Neural cell (in vitro differentiated cells): ENCODE data around the gene CD48.

Source experiments
- CTCF ChIP-seq: fragments of 450-650 bp; IDR thresholded peaks from 2 replicates; pipeline ENCODE4 v1.5.1; 2014; ENCODE audit warnings: antibody characterized with exemption, mild to moderate bottlenecking, moderate library complexity; ENCODE audit not compliant: poor library complexity, severe bottlenecking
- EP300 ChIP-seq: fragments of 450-650 bp; conservative IDR thresholded peaks from 2 replicates; pipeline ENCODE4 v1.6.1; 2014; ENCODE audit warnings: antibody characterized with exemption, mild to moderate bottlenecking, moderate library complexity; ENCODE audit not compliant: poor library complexity, severe bottlenecking
- EZH2 ChIP-seq: fragments of 200-600, 300-800 bp; shearing (Covaris generic), sonication (generic); IDR thresholded peaks from 2 replicates; pipeline ENCODE4 v1.6.1; 2014; ENCODE audit warnings: antibody characterized with exemption, low read length, borderline replicate concordance, mild to moderate bottlenecking; ENCODE audit not compliant: insufficient read depth, poor library complexity, severe bottlenecking
- MXI1 ChIP-seq: fragments of 450-650 bp; conservative IDR thresholded peaks from 2 replicates; pipeline ENCODE4 v1.6.1; 2014; ENCODE audit warnings: antibody characterized with exemption, mild to moderate bottlenecking; ENCODE audit not compliant: poor library complexity, severe bottlenecking
- POLR2AphosphoS5 ChIP-seq: IDR thresholded peaks from 2 replicates; pipeline ENCODE4 v1.6.1; 2012
- REST ChIP-seq: IDR thresholded peaks from 2 replicates; pipeline ENCODE4 v1.6.1; 2012; ENCODE audit warnings: borderline replicate concordance
- TAF1 ChIP-seq: IDR thresholded peaks from 2 replicates; pipeline ENCODE4 v1.6.1; 2012; ENCODE audit warnings: low read depth

- no peak for TF ChIP-seq CTCF
- no peak for TF ChIP-seq MXI1
- TF ChIP-seq POLR2AphosphoS5 = no peak
- no peak for TF ChIP-seq EZH2
- no peak for TF ChIP-seq REST
- no peak for TF ChIP-seq EP300
- no peak for TF ChIP-seq TAF1
Observed at GRCh38 chr1:160642281-160642644, 69.4 kb downstream of the CD48 start.
